ENCODE results near the gene GCM1. TPM values are rescaled to one million over a fixed set of nuclear protein-coding genes. Genes with fewer than 3 reads are reported as not detected.
"Not testable (repeated sequence)": the region's sequence is repeated elsewhere in the genome, so short reads cannot be mapped to it uniquely, and the experiment has no call there.

GCM1 gene
- total RNA-seq, 1 experiment from 2014 or later = 0.38 TPM

- DNase-seq = no peak
- intact Hi-C loops (cut with micrococcal nuclease; ENCODE audit: unreplicated experiment) = loop anchor here (2.0 kb wide), 1 partner anchor 47 kb away; no protein-coding TSS in a partner anchor
- no peaks in the 10 kb centered on the region for H3K27me3 Mint-ChIP-seq (ENCODE audit: unreplicated experiment)
- no peaks in the 10 kb centered on the region for H3K4me1 Mint-ChIP-seq (ENCODE audit: low read depth, unreplicated experiment)
- no peak overlapping the region for H3K27ac Mint-ChIP-seq (ENCODE audit: unreplicated experiment)
- no peaks in the 10 kb centered on the region for H3K36me3 Mint-ChIP-seq (ENCODE audit: insufficient read depth, unreplicated experiment)
- no peaks in the 10 kb centered on the region for H3K9me3 Mint-ChIP-seq (ENCODE audit: low read depth, unreplicated experiment)
- TF ChIP-seq CTCF (IDR thresholded peaks at IDR 0.05; ENCODE audit: unreplicated experiment) = no peak
- CTCF ChIA-PET = no interaction called here
- no TSS peak for BruUV-seq (replicated peaks)
- H3K4me3 Mint-ChIP-seq (ENCODE audit: low read depth, unreplicated experiment) = no peak overlapping the region
Measured at GRCh38 chr6:53159558-53159957, 10.9 kb upstream of the GCM1 start.

GRCh38 chr6:53158076-53158475, 9.4 kb upstream of the GCM1 start:
- BruUV-seq (replicated peaks); H3K27me3 Mint-ChIP-seq (ENCODE audit: unreplicated experiment); H3K4me3 Mint-ChIP-seq (ENCODE audit: low read depth, unreplicated experiment); H3K27ac Mint-ChIP-seq (ENCODE audit: unreplicated experiment); H3K36me3 Mint-ChIP-seq (ENCODE audit: insufficient read depth, unreplicated experiment); CTCF ChIA-PET; H3K9me3 Mint-ChIP-seq (ENCODE audit: low read depth, unreplicated experiment); H3K4me1 Mint-ChIP-seq (ENCODE audit: low read depth, unreplicated experiment); DNase-seq: not testable (repeated sequence)
- intact Hi-C loops (cut with micrococcal nuclease; ENCODE audit: unreplicated experiment) = loop anchor here (2.0 kb wide), 1 partner anchor 45 kb away; no protein-coding TSS in a partner anchor

- H3K4me3 Mint-ChIP-seq (ENCODE audit: low read depth, unreplicated experiment); BruUV-seq (replicated peaks); H3K4me1 Mint-ChIP-seq (ENCODE audit: low read depth, unreplicated experiment); H3K9me3 Mint-ChIP-seq (ENCODE audit: low read depth, unreplicated experiment); H3K27me3 Mint-ChIP-seq (ENCODE audit: unreplicated experiment); DNase-seq; H3K27ac Mint-ChIP-seq (ENCODE audit: unreplicated experiment); intact Hi-C loops (cut with micrococcal nuclease; ENCODE audit: unreplicated experiment); H3K36me3 Mint-ChIP-seq (ENCODE audit: insufficient read depth, unreplicated experiment): not testable (repeated sequence)
- CTCF ChIA-PET = interaction anchor here (0.6 kb wide), 1 partner anchor 219 kb away, joined by 6 read pairs; no protein-coding TSS in a partner anchor
Measured at GRCh38 chr6:53155279-53155678, 6.6 kb upstream of the GCM1 start.

- Mint-ChIP-seq H3K4me1 (ENCODE audit: low read depth, unreplicated experiment) (no peaks in the 10 kb centered on the region), H3K27ac (ENCODE audit: unreplicated experiment) (no peak overlapping the region), H3K9me3 (ENCODE audit: low read depth, unreplicated experiment) (no peaks in the 10 kb centered on the region), H3K4me3 (ENCODE audit: low read depth, unreplicated experiment) (no peak overlapping the region), H3K36me3 (ENCODE audit: insufficient read depth, unreplicated experiment) (no peaks in the 10 kb centered on the region), H3K27me3 (ENCODE audit: unreplicated experiment) (no peaks in the 10 kb centered on the region)
- no peak for TF ChIP-seq CTCF (IDR thresholded peaks at IDR 0.05; ENCODE audit: unreplicated experiment)
- intact Hi-C loops (cut with micrococcal nuclease; ENCODE audit: unreplicated experiment) = no loop called here
- no TSS peak for BruUV-seq (replicated peaks)
- DNase-seq = no peak
- CTCF ChIA-PET = interaction anchor here (0.6 kb wide), 1 partner anchor 219 kb away, joined by 6 read pairs; no protein-coding TSS in a partner anchor
Measured at GRCh38 chr6:53154794-53155193, 6.2 kb upstream of the GCM1 start.

GRCh38 chr6:53154071-53154470, 5.4 kb upstream of the GCM1 start:
- no peak for TF ChIP-seq CTCF (IDR thresholded peaks at IDR 0.05; ENCODE audit: unreplicated experiment)

More at GRCh38 chr6:53154071-53154470, 5.4 kb upstream of the GCM1 start:
- H3K4me3 Mint-ChIP-seq (ENCODE audit: low read depth, unreplicated experiment) = no peak overlapping the region
- no peak overlapping the region for H3K27ac Mint-ChIP-seq (ENCODE audit: unreplicated experiment)
- BruUV-seq (replicated peaks) = no TSS peak
- intact Hi-C loops (cut with micrococcal nuclease; ENCODE audit: unreplicated experiment) = no loop called here
- no peak for DNase-seq
- H3K9me3 Mint-ChIP-seq (ENCODE audit: low read depth, unreplicated experiment) = no peaks in the 10 kb centered on the region
- H3K4me1 Mint-ChIP-seq (ENCODE audit: low read depth, unreplicated experiment) = no peaks in the 10 kb centered on the region
- CTCF ChIA-PET = no interaction called here
- no peaks in the 10 kb centered on the region for H3K27me3 Mint-ChIP-seq (ENCODE audit: unreplicated experiment)
- no peaks in the 10 kb centered on the region for H3K36me3 Mint-ChIP-seq (ENCODE audit: insufficient read depth, unreplicated experiment)
